HUES6 (cell line): ENCODE measurements around the gene NUP93.
A peak's percentile ranks its signal among the peaks of the same experiment; 100 is the strongest.
"Not testable (repeated sequence)": the region's sequence is repeated elsewhere in the genome, so short reads cannot be mapped to it uniquely, and the experiment has no call there.

ENCODE experiments used
- H3K27ac ChIP-seq: 2 replicates; pipeline ENCODE4 v1.7.0; 2013; ENCODE audit warnings: low read depth, mild to moderate bottlenecking, low read length, inconsistent platforms
- H3K27me3 ChIP-seq: 2 replicates; pipeline ENCODE4 v1.6.1; 2013; ENCODE audit warnings: low read length; ENCODE audit not compliant: control insufficient read depth, insufficient read depth
- H3K36me3 ChIP-seq: 2 replicates; pipeline ENCODE4 v1.6.1; 2013; ENCODE audit warnings: low read length; ENCODE audit not compliant: control insufficient read depth, insufficient read depth
- H3K4me1 ChIP-seq: 2 replicates; pipeline ENCODE4 v1.6.1; 2013; ENCODE audit warnings: low read length; ENCODE audit not compliant: control insufficient read depth, insufficient read depth
- H3K4me3 ChIP-seq: 2 replicates; pipeline ENCODE4 v1.5.1; 2013; ENCODE audit warnings: low read depth, low read length
- H3K9ac ChIP-seq: one replicate; pipeline ENCODE4 v1.6.1; 2013; ENCODE audit warnings: mild to moderate bottlenecking, low read length
- H3K9me3 ChIP-seq: 2 replicates; pipeline ENCODE4 v1.6.1; 2013; ENCODE audit warnings: low read depth, low read length; ENCODE audit not compliant: control insufficient read depth, insufficient read depth

NUP93 gene

DNA sequence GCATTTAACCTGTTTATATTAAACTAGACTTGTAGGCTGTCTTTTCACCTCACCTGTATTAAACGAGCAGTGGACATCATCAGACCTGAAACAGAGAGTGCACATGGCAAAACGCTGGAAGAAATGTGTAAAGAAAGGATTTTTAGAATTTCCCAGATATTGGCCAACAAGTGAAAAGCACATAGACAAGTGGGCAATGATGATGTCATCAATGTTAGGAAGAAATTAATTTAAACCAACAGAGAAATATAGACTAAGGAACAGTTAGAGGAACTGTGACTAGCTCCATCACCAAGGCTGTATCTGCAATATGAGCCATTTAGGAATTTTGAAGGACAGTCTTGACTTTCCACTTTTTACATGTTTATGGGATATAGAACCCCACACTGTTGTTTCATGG lies 67.9 kb downstream of the NUP93 start:
- peaks cover 13% of the 10 kb centered on the region for H3K36me3 ChIP-seq
- no peaks in the 10 kb centered on the region for H3K27me3 ChIP-seq
- H3K27ac ChIP-seq: no peak overlapping the region
- no peaks in the 10 kb centered on the region; the same call in 1 of the 2 replicates for H3K4me1 ChIP-seq
- H3K4me3 ChIP-seq: no peak overlapping the region
- H3K9ac ChIP-seq: no peak overlapping the region
- H3K9me3 ChIP-seq: no peaks in the 10 kb centered on the region

DNA sequence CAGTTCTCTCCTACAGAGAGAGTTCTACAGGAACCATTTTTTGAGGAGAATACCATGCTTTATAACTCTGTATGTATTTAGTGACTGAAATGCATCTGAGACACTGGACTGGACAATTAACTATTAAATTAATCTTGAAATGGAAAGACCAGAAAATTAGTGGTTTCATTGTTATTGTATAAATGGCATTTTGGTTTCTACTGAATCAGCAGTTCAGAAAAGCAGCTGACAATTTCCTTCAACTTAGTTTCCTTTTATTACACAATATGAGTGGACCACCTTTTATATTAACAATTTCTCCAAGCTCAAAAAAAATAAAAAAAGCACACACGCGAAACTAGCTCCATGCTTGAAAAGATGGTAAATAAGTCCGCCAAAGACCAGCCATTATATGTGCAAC lies 69.0 kb downstream of the NUP93 start:
- no peak overlapping the region for H3K27ac ChIP-seq
- no peaks in the 10 kb centered on the region for H3K27me3 ChIP-seq
- H3K36me3 ChIP-seq: peaks cover 16% of the 10 kb centered on the region

DNA sequence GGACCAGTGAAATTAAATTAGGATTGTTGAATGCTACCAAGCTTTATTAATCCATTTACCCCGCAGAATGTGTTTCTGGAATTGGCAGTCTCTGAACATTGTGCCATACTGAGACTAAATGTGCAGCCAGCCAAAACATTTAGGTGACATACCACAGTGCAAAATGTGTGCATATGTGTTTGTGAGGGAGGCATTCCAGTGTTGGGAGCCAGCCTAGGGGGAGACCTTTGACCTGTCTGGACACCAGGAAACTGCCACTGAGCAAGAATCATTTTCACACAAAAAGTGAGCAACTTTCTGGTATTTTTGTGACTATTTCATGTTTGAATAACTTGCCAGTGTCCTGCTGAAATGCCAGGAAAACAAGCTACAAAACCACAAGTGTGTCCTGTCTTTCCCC lies 70.4 kb downstream of the NUP93 start:
- Histone ChIP-seq H3K36me3 (peaks cover 21% of the 10 kb centered on the region), H3K27ac (no peak overlapping the region), H3K9ac (no peak overlapping the region), H3K9me3 (no peaks in the 10 kb centered on the region), H3K27me3 (no peaks in the 10 kb centered on the region), H3K4me3 (no peak overlapping the region), H3K4me1 (no peaks in the 10 kb centered on the region)

More for the DNA sequence above, 69.0 kb downstream of the NUP93 start:
- H3K9ac ChIP-seq: no peak overlapping the region
- H3K9me3 ChIP-seq: no peaks in the 10 kb centered on the region
- H3K4me3 ChIP-seq: no peak overlapping the region
- no peaks in the 10 kb centered on the region for H3K4me1 ChIP-seq

DNA sequence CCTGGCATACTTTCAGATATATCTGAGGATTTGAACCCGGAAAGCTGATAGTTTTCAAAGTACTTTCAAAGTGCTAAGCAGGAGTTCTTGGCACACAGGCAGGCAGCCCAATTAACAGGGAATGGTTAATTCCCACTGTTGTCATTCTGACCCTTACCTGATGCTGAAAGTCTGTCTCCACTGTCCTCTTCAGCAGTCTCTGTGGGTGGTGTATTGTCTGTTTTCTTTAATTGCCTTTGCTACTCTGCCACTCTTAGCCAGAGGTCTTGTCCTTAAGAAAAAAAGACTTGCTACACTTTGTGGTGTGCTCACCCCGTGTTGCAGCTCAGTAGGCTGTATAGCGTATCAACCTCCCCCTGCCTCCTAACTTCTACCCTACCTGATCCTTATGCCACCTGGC lies 71.8 kb downstream of the NUP93 start:
- Histone ChIP-seq H3K36me3 (peaks cover 35% of the 10 kb centered on the region), H3K27me3 (no peaks in the 10 kb centered on the region), H3K9me3 (no peaks in the 10 kb centered on the region), H3K9ac (no peak overlapping the region), H3K4me3 (no peak overlapping the region), H3K27ac (no peak overlapping the region), H3K4me1 (no peaks in the 10 kb centered on the region)

DNA sequence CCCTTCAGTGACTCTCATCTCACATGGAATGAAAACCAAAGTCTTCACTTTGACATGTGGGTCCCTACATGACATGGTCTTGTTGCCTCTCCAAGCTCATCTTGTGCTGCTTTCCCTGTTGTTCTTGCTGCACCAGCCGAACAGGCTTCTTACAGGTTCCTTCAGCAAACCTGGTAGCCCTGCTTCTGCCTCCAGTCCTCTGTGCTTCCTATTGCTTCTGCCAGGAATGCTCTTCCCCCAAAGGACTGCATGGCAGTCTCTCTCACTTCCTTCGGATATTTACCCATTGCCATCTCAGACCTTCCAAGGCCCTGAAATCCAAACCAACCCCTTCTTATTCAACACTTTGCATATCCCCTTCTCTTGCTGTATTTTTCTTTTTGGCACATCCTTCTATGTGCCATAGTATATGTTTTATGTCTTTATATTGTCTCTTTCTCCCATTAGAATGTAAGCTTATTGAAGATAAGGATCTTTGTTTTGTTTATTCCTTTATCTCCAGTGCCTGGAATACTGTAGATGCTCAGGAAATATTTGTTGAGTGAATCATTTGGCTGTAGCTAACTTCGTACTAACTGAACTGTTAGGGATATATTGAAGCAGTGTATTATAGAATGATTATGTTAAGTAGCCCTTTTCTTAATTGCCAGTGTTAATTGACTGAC lies 77.2 kb downstream of the NUP93 start:
- Histone ChIP-seq H3K36me3 (peaks cover 29% of the 10 kb centered on the region), H3K9ac (peak overlapping the region; percentile 12), H3K9me3 (no peaks in the 10 kb centered on the region), H3K4me3 (no peak overlapping the region), H3K4me1 (no peaks in the 10 kb centered on the region), H3K27me3 (no peaks in the 10 kb centered on the region), H3K27ac (no peak overlapping the region; the same call in 1 of the 2 replicates)

DNA sequence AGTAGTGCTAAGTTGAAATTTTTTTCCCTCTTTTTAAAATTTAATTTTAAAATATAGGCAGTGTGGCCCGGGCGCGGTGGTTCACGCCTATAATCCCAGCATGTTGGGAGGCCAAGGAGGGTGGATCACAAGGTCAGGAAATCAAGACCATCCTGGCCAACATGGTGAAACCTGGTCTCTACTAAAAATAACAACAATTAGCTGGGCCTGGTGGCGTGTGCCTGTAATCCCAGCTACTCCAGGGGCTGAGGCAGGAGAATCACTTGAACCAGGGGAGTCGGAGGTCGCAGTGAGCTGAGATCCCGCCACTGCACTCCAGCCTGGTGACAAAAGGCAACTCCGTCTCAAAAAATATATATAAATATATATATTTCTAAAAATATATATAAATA lies 77.7 kb downstream of the NUP93 start:
- H3K36me3 ChIP-seq: peaks cover 29% of the 10 kb centered on the region
- H3K4me3 ChIP-seq, H3K27me3 ChIP-seq, H3K4me1 ChIP-seq, H3K27ac ChIP-seq, H3K9me3 ChIP-seq, H3K9ac ChIP-seq: not testable (repeated sequence)

DNA sequence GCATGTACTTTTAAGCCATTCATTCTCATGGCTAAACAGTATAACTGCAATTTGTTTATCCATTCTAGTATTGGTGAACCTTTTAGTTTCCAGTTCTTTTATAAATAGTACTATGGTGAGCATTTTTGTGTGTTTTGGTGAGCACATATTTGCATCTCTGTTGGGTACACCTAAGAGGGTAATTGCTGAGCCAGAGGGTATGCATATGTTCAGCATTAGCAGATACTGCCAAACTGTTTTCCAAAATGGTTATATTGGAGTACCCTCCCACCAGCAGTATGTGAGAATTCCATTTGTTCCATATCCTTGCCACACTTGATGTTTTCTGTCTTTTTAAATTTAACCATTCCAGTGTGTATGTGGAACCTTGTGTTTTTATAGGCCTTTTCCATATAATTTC lies 81.0 kb downstream of the NUP93 start:
- Histone ChIP-seq H3K9ac (no peak overlapping the region), H3K4me3 (no peak overlapping the region), H3K36me3 (peaks cover 17% of the 10 kb centered on the region), H3K4me1 (no peaks in the 10 kb centered on the region), H3K27ac (no peak overlapping the region), H3K9me3 (no peaks in the 10 kb centered on the region), H3K27me3 (no peaks in the 10 kb centered on the region)

DNA sequence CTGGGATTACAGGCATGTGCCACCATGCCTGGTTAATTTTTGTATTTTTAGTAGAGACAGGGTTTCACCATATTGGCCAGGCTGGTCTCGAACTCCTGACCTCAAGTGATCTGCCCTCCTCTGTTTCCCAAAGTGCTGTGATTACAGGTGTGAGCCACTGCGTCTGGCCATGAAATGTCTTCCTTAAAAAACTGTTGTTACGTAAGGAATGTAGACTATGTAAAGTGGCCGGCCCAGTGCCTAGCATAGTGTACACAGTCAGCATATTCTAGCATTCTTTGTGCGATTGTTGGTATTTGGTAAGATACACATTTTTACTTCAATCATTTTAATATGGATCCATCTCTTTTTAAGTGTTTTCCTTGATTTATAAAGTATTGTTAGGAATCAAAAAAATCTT lies 81.7 kb downstream of the NUP93 start:
- not testable (repeated sequence) for H3K9me3 ChIP-seq, H3K27ac ChIP-seq, H3K9ac ChIP-seq, H3K4me3 ChIP-seq, H3K4me1 ChIP-seq, H3K27me3 ChIP-seq
- H3K36me3 ChIP-seq: peaks cover 12% of the 10 kb centered on the region

DNA sequence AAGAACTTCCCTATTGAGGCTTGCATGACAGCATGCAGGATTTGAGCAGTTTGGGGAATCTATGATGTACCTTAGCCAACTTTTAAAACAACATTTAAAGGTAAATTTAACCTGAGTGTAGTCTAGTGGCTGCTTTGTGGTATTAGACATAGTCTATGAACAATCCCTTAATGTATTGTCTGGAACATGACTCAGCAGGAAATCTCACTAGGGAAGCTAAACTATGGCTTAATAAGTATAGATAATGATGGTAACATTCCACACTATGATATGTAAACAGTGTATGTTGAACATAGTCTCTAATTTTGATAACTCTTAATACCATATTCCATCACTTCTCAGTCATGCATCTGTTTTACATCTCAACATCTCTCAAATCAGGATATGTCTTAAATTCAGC lies 83.0 kb downstream of the NUP93 start:
- Histone ChIP-seq H3K27me3 (no peaks in the 10 kb centered on the region), H3K9ac (no peak overlapping the region), H3K36me3 (peaks cover 4% of the 10 kb centered on the region; the same call in 1 of the 2 replicates), H3K27ac (no peak overlapping the region), H3K9me3 (no peaks in the 10 kb centered on the region), H3K4me1 (no peaks in the 10 kb centered on the region), H3K4me3 (no peak overlapping the region)

DNA sequence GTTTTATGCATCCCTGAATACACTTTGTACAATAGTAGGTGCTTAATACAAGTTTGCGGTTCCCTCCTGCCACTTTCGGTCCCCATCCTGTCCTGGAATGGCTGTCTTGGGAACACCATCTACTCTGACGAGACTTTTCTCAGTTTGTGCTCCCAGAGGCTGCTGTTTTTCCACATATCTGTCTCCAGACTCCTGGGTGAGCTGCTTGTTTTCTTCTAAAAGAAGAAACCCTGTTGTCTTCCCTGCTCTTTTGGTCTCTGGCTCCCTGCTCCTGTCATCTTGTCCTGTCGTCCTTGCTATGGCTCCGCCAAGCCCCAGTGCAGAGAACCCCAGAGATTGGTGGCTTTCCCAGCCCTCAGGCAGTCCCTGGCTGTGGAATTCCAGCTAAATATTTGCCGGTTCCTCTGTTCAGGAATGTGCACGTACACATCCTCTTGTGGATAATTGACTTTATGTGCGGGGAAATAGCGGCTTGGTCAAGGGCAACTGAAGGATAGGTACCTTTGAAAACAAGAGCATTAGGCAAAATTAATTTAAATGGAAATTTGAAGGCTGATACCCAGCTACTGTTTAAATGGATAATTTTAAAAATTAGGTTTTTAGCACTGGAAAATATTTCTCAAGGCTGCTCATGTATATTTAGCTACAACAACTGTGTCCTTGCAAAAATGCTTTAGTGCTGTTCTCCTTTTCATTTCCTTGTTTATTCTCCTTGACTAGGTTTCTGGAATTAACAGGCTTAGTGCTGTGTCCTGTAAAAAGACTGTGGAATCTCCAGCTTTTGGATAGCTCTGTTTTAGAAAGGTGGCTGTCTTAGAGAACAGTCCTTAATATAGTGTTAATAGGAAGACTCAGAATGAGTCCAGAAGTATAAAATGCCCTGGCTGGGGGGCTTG lies 84.9 kb downstream of the NUP93 start:
- Histone ChIP-seq H3K36me3 (peaks cover 19% of the 10 kb centered on the region), H3K4me3 (no peak overlapping the region), H3K27ac (no peak overlapping the region)

DNA sequence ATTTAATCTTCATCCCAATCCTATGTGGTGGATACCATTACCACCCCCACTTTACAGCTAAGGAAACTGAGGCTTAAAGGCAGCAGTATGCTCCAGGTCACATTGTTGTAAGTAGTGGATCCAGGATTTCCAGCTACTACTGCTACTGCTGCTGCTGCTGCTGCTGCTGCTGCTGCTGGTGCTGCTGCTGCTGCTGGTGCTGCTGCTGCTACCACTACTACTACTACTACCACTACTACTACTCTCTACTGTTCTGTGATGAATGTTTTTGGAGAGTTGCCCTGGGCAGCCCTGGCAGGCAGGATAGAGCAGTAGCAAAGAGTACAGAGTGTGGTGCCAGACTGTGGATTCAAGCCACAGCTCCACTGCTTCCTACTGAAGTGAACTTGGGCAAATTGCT lies 85.8 kb downstream of the NUP93 start:
- no peaks in the 10 kb centered on the region for H3K27me3 ChIP-seq
- no peaks in the 10 kb centered on the region for H3K4me1 ChIP-seq
- H3K27ac ChIP-seq: no peak overlapping the region
- H3K9ac ChIP-seq: no peak overlapping the region
- peaks cover 24% of the 10 kb centered on the region for H3K36me3 ChIP-seq
- H3K4me3 ChIP-seq: no peak overlapping the region
- H3K9me3 ChIP-seq: no peaks in the 10 kb centered on the region

More for the DNA sequence above, 84.9 kb downstream of the NUP93 start:
- Histone ChIP-seq H3K9me3 (no peaks in the 10 kb centered on the region), H3K4me1 (no peaks in the 10 kb centered on the region), H3K9ac (no peak overlapping the region), H3K27me3 (no peaks in the 10 kb centered on the region)
